HepG2 (cell line): ENCODE measurements around the gene CHID1. TPM values are rescaled to one million over a fixed set of nuclear protein-coding genes. Genes with fewer than 3 reads are reported as not detected.

ENCODE experiments used
- ATF1 ChIP-seq: IDR thresholded peaks from 2 replicates; pipeline ENCODE4 v1.6.1; 2016; ENCODE audit warnings: mild to moderate bottlenecking, control low read depth
- CAMTA2 ChIP-seq: sonication (generic); formaldehyde crosslinking; IDR thresholded peaks from 2 replicates; pipeline ENCODE4 v1.4.0; 2020; ENCODE audit warnings: mild to moderate bottlenecking, missing genetic modification reagents, borderline replicate concordance
- EEA1 ChIP-seq: sonication (generic); formaldehyde crosslinking; IDR thresholded peaks from 2 replicates; pipeline ENCODE4 v1.5.1; 2020; ENCODE audit warnings: mild to moderate bottlenecking, missing genetic modification reagents, borderline replicate concordance
- FOXC1 ChIP-seq: sonication (generic); formaldehyde crosslinking; IDR thresholded peaks from 2 replicates; pipeline ENCODE4 v1.8.0; 2022; ENCODE audit warnings: mild to moderate bottlenecking, missing genetic modification reagents, borderline replicate concordance
- HOXA9 ChIP-seq: sonication (generic); formaldehyde crosslinking; IDR thresholded peaks from 2 replicates; pipeline ENCODE4 v1.8.1; 2022; ENCODE audit warnings: missing genetic modification reagents, mild to moderate bottlenecking, moderate library complexity, borderline replicate concordance
- KLF12 ChIP-seq: sonication (generic); formaldehyde crosslinking; IDR thresholded peaks from 2 replicates; pipeline ENCODE4 v1.4.0; 2020; ENCODE audit warnings: missing genetic modification reagents, borderline replicate concordance
- MEF2D ChIP-seq: sonication (generic); formaldehyde crosslinking; IDR thresholded peaks from 2 replicates; pipeline ENCODE4 v1.5.1; 2020; ENCODE audit warnings: mild to moderate bottlenecking, missing genetic modification reagents
- POLR2A ChIP-seq, 2 experiments: IDR thresholded peaks; 2 replicates each; pipeline ENCODE4 v1.6.1; 2011; ENCODE audit warnings: low read depth in 2 of 2, low read length in 2 of 2, mild to moderate bottlenecking in 1 of 2, moderate library complexity in 1 of 2; ENCODE audit not compliant: insufficient read depth in 1 of 2
- RCOR2 ChIP-seq: IDR thresholded peaks from 2 replicates; pipeline ENCODE4 v1.6.1; 2016; ENCODE audit warnings: missing biosample characterization, missing genetic modification reagents
- REPIN1 ChIP-seq: sonication (generic); formaldehyde crosslinking; IDR thresholded peaks from 2 replicates; pipeline ENCODE4 v1.8.0; 2022; ENCODE audit warnings: missing genetic modification reagents, low read depth, mild to moderate bottlenecking, borderline replicate concordance
- SP5 ChIP-seq: IDR thresholded peaks from 2 replicates; pipeline ENCODE4 v1.6.1; 2016; ENCODE audit warnings: low read depth, borderline replicate concordance
- SRSF1 ChIP-seq: fragments of 200-400 bp; formaldehyde crosslinking; optimal IDR thresholded peaks from 2 replicates; pipeline ENCODE3; 2017; ENCODE audit warnings: mild to moderate bottlenecking, low read depth, low read length, moderate library complexity
- THYN1 ChIP-seq: sonication (generic); formaldehyde crosslinking; IDR thresholded peaks from 2 replicates; pipeline ENCODE4 v1.8.1; 2023; ENCODE audit warnings: low read depth, mild to moderate bottlenecking, moderate library complexity, missing genetic modification reagents, borderline replicate concordance
- ZFP36 ChIP-seq: fragments of 150-350 bp; IDR thresholded peaks from 2 replicates; pipeline ENCODE4 v1.6.1; 2018; ENCODE audit warnings: borderline replicate concordance, low read length, low read depth; ENCODE audit not compliant: partially characterized antibody
- polyA plus RNA-seq, 8 experiments: library from polyadenylated mRNA; depleted of rRNA in 3 of 8; stranded (reverse) in 7 of 8; unstranded in 1 of 8; fragments of >200 nt; fragmentation: Illumina TruSeq in 4 of 8; extraction: Trizol in 4 of 8; gene quantifications; 2 replicates each; pipeline versions ENCODE4 v1.2.1 to v1.2.3, GENCODE V29; 2011 to 2016; ENCODE audit warnings: low read depth in 4 of 8, missing spikeins in 1 of 8, mixed read lengths in 1 of 8; ENCODE audit not compliant: insufficient read depth in 1 of 8
- total RNA-seq, 5 experiments: library from RNA; depleted of rRNA; stranded (reverse); fragments of >200 nt; fragmentation: Illumina TruSeq; extraction: Trizol; gene quantifications; 2 replicates each; pipeline ENCODE4 v1.2.3, GENCODE V29; 2016; ENCODE audit warnings: low read depth in 1 of 5
- TF ChIP-seq, protein P1 (sequence below): sonication (generic); formaldehyde crosslinking; IDR thresholded peaks from 2 replicates; pipeline ENCODE4 v1.4.0; 2020; ENCODE audit warnings: missing genetic modification reagents
- TF ChIP-seq, protein P2 (sequence below): sonication (generic); formaldehyde crosslinking; IDR thresholded peaks from 2 replicates; pipeline ENCODE4 v1.4.0; 2020; ENCODE audit warnings: mild to moderate bottlenecking, low read depth, missing genetic modification reagents
- TF ChIP-seq, protein P3 (sequence below): sonication (generic); formaldehyde crosslinking; IDR thresholded peaks from 2 replicates; pipeline ENCODE4 v1.5.1; 2020; ENCODE audit warnings: missing genetic modification reagents, mild to moderate bottlenecking, borderline replicate concordance
- TF ChIP-seq, protein P4 (sequence below): sonication (generic); formaldehyde crosslinking; IDR thresholded peaks from 2 replicates; pipeline ENCODE4 v1.4.0; 2020; ENCODE audit warnings: mild to moderate bottlenecking, missing genetic modification reagents
- TF ChIP-seq, protein P5 (sequence below): fragments of 450-650 bp; IDR thresholded peaks from 2 replicates; pipeline ENCODE4 v1.6.1; 2016

The CHID1 gene
- total and polyA plus RNA-seq, 2 of the 13 experiments (the other 11 are each of a cell fraction or from before 2014, with no cell fraction given): 65.1 to 93.6 TPM

DNA sequence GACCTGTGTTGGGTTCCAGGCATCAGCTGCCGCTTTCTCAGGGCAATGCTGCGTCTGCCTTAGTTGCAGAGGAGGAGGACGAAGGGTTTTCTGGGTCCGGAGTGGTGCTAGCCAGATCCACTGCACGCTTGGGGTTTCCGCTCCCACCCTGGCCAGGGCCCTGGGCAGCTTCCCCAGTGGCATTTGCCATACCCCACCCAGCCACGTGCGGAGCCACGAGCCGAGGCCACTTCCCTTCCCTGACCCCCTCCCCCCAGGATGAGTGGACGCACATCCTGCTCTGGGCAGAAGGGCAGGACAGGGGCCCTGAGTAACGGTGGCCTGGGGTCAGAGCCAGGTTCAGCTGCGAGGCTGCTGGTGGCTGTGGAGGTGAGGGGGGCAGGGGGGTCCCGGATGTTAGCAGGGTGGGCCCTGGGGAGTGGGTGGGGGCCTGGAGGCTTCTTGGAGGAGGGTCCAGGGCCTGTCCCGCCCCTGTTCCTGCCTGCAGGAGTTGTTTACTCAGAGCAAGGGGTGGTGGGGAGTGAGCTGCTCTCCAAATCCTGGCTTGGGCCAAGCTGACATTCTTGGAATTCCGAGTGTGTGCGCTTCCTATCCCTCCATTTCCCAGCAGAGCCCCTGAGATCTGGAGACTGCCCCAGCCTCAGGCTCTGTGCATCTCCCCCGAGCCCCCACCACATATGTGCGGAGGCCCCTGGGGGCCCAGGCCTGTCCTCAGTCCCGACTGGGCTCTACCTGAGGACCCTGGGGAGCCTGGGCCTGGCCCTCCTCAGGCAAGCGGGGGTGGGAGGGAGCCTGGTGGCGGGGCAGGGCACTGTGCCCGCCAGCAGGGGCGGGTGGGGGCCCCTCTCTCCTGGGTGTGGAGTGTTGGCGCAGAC, 66.6 kb downstream of the CHID1 start (continued):
- TF ChIP-seq REPIN1 (CRISPR knock-in tag) (0 out of 2 replicates have a peak, but pooled peaks have one; percentile 17), POLR2A (IDR thresholded peaks at IDR 0.05; ENCODE audit: insufficient read depth in 1 of 2, low read depth in 2 of 2, low read length in 2 of 2) (peak in 1 of 2 experiments; percentile 39; a peak in 1 of 4 replicates), ZFP36 (no peak), MEF2D (peak; percentile 49; the same call in 1 of the 2 replicates), KLF12 (CRISPR knock-in tag) (peak; percentile 10; the same call in 1 of the 2 replicates), RCOR2 (CRISPR knock-in tag) (no peak), ATF1 (CRISPR knock-in tag) (no peak), FOXC1 (CRISPR knock-in tag) (0 out of 2 replicates have a peak, but pooled peaks have one; percentile 12), EEA1 (CRISPR knock-in tag) (peak; percentile 72; the same call in 1 of the 2 replicates), SP5 (CRISPR knock-in tag) (peak; percentile 60; the same call in 1 of the 2 replicates), CAMTA2 (no peak), HOXA9 (CRISPR knock-in tag) (peak; percentile 78; the same call in 1 of the 2 replicates), THYN1 (no peak), SRSF1 (no peak)
- TF ChIP-seq, protein P1, sequence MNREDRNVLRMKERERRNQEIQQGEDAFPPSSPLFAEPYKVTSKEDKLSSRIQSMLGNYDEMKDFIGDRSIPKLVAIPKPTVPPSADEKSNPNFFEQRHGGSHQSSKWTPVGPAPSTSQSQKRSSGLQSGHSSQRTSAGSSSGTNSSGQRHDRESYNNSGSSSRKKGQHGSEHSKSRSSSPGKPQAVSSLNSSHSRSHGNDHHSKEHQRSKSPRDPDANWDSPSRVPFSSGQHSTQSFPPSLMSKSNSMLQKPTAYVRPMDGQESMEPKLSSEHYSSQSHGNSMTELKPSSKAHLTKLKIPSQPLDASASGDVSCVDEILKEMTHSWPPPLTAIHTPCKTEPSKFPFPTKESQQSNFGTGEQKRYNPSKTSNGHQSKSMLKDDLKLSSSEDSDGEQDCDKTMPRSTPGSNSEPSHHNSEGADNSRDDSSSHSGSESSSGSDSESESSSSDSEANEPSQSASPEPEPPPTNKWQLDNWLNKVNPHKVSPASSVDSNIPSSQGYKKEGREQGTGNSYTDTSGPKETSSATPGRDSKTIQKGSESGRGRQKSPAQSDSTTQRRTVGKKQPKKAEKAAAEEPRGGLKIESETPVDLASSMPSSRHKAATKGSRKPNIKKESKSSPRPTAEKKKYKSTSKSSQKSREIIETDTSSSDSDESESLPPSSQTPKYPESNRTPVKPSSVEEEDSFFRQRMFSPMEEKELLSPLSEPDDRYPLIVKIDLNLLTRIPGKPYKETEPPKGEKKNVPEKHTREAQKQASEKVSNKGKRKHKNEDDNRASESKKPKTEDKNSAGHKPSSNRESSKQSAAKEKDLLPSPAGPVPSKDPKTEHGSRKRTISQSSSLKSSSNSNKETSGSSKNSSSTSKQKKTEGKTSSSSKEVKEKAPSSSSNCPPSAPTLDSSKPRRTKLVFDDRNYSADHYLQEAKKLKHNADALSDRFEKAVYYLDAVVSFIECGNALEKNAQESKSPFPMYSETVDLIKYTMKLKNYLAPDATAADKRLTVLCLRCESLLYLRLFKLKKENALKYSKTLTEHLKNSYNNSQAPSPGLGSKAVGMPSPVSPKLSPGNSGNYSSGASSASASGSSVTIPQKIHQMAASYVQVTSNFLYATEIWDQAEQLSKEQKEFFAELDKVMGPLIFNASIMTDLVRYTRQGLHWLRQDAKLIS (CRISPR knock-in tag): no peak
- TF ChIP-seq, protein P2, sequence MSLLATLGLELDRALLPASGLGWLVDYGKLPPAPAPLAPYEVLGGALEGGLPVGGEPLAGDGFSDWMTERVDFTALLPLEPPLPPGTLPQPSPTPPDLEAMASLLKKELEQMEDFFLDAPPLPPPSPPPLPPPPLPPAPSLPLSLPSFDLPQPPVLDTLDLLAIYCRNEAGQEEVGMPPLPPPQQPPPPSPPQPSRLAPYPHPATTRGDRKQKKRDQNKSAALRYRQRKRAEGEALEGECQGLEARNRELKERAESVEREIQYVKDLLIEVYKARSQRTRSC (CRISPR knock-in tag): no peak
- TF ChIP-seq, protein P3, sequence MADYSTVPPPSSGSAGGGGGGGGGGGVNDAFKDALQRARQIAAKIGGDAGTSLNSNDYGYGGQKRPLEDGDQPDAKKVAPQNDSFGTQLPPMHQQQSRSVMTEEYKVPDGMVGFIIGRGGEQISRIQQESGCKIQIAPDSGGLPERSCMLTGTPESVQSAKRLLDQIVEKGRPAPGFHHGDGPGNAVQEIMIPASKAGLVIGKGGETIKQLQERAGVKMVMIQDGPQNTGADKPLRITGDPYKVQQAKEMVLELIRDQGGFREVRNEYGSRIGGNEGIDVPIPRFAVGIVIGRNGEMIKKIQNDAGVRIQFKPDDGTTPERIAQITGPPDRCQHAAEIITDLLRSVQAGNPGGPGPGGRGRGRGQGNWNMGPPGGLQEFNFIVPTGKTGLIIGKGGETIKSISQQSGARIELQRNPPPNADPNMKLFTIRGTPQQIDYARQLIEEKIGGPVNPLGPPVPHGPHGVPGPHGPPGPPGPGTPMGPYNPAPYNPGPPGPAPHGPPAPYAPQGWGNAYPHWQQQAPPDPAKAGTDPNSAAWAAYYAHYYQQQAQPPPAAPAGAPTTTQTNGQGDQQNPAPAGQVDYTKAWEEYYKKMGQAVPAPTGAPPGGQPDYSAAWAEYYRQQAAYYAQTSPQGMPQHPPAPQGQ (CRISPR knock-in tag): no peak
- TF ChIP-seq, protein P4, sequence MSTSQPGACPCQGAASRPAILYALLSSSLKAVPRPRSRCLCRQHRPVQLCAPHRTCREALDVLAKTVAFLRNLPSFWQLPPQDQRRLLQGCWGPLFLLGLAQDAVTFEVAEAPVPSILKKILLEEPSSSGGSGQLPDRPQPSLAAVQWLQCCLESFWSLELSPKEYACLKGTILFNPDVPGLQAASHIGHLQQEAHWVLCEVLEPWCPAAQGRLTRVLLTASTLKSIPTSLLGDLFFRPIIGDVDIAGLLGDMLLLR: peak; percentile 81; the same call in 1 of the 2 replicates
- TF ChIP-seq, protein P5, sequence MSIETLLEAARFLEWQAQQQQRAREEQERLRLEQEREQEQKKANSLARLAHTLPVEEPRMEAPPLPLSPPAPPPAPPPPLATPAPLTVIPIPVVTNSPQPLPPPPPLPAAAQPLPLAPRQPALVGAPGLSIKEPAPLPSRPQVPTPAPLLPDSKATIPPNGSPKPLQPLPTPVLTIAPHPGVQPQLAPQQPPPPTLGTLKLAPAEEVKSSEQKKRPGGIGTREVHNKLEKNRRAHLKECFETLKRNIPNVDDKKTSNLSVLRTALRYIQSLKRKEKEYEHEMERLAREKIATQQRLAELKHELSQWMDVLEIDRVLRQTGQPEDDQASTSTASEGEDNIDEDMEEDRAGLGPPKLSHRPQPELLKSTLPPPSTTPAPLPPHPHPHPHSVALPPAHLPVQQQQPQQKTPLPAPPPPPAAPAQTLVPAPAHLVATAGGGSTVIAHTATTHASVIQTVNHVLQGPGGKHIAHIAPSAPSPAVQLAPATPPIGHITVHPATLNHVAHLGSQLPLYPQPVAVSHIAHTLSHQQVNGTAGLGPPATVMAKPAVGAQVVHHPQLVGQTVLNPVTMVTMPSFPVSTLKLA: peak; percentile 59
